Breast epithelium (tissue), 4 donors: ENCODE results near the gene TNIP2. TPM values are rescaled to one million over a fixed set of nuclear protein-coding genes. Genes with fewer than 3 reads are reported as not detected.

Experiments
- DNase-seq, 2 donors: peaks; one replicate each; pipeline ENCODE4 v3.0.0-alpha.2; 2019; ENCODE audit warnings: low spot score in 2 of 2
- H3K27ac ChIP-seq, 2 donors: fragments of 200-600 bp; sonication (generic) in 1 of 2; one replicate each; pipeline ENCODE4 v1.5.1; 2016 to 2019; ENCODE audit warnings: mild to moderate bottlenecking in 1 of 2
- H3K27me3 ChIP-seq, 2 donors: fragments of 200-600 bp; sonication (generic) in 1 of 2; one replicate each; pipeline versions ENCODE4 v1.5.1 to v1.6.0; 2017 to 2019; ENCODE audit warnings: control low read depth in 1 of 2, mild to moderate bottlenecking in 1 of 2
- H3K36me3 ChIP-seq: fragments of 200-600 bp; one replicate; pipeline ENCODE4 v1.5.1; 2019
- H3K4me1 ChIP-seq, 2 donors: fragments of 200-600 bp; sonication (generic); one replicate each; pipeline ENCODE4 v1.5.1; 2016 to 2019; ENCODE audit warnings: control low read depth in 1 of 2
- H3K4me3 ChIP-seq, 3 donors: fragments of 200-600 bp; sonication (generic); 1 replicate in 2 of 3; 2 replicates in 1 of 3; pipeline ENCODE4 v1.5.1; 2016 to 2019; ENCODE audit warnings: mild to moderate bottlenecking in 3 of 3, moderate library complexity in 2 of 3
- H3K9me3 ChIP-seq, 2 donors: fragments of 200-600 bp; sonication (generic) in 1 of 2; one replicate each; pipeline ENCODE4 v1.5.1; 2016 to 2019; ENCODE audit warnings: control low read depth in 1 of 2
- POLR2A ChIP-seq: fragments of 450-650 bp; IDR thresholded peaks from one replicate; pipeline ENCODE4 v1.6.1; 2016; ENCODE audit warnings: antibody characterized with exemption, mild to moderate bottlenecking, moderate library complexity
- POLR2AphosphoS5 ChIP-seq, 3 donors: sonication (generic); formaldehyde crosslinking; IDR thresholded peaks; one replicate each; pipeline ENCODE4 v1.6.1; 2017; ENCODE audit warnings: antibody characterized with exemption in 3 of 3
- intact Hi-C: fragments of 100-400 bp; cut with DNase I; formaldehyde crosslinking; loops from one replicate; pipeline ENCODE4 v1.15.1; 2023; ENCODE audit warnings: low total_unique reads
- total RNA-seq, 3 donors: library from RNA; depleted of rRNA; stranded (reverse); fragments of >200 nt; gene quantifications; one replicate each; pipeline ENCODE4 v1.1.0, GENCODE V29; 2016
- TF ChIP-seq, protein P1 (sequence below), 3 donors: fragments of 450-650 bp; IDR thresholded peaks; one replicate each; pipeline ENCODE4 v1.5.1; 2016 to 2017; ENCODE audit warnings: antibody characterized with exemption in 3 of 3, mild to moderate bottlenecking in 3 of 3, moderate library complexity in 3 of 3

Gene TNIP2
- total RNA-seq, 3 donors from 2014 or later: 46.4 to 73.4 (median 64.2) TPM

DNA sequence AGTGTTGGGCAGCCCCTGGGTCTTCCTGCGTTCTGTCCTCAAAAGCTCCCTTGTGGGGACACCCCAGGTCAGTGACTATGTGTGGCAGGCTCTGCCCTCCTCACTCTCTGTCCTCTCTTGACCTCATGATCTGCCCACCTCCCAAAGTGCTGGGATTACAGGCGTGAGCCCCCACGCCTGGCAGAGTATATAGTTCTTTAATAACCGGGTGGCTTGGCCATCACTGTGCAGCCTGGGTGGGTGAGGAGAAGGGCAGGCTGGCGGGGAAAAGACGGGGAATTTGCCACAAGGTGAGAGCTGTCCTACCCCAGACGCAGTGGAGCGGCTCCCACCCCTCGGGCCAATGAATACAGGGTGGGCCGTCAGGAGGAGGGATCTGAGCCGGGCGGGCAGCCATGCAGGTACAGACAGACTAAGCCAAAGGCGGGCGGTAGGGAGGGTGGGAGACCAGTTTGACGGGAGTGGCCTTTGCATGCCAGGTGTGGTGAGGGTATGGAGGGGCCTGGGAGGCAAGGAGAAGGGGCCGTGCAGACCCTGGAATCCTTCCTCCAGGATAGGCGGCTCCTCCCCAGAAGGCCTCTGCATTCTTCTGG is 39.3 kb upstream of the TNIP2 start:
- no peak for TF ChIP-seq POLR2AphosphoS5 (IDR thresholded peaks at IDR 0.05)
- TF ChIP-seq, protein P1, sequence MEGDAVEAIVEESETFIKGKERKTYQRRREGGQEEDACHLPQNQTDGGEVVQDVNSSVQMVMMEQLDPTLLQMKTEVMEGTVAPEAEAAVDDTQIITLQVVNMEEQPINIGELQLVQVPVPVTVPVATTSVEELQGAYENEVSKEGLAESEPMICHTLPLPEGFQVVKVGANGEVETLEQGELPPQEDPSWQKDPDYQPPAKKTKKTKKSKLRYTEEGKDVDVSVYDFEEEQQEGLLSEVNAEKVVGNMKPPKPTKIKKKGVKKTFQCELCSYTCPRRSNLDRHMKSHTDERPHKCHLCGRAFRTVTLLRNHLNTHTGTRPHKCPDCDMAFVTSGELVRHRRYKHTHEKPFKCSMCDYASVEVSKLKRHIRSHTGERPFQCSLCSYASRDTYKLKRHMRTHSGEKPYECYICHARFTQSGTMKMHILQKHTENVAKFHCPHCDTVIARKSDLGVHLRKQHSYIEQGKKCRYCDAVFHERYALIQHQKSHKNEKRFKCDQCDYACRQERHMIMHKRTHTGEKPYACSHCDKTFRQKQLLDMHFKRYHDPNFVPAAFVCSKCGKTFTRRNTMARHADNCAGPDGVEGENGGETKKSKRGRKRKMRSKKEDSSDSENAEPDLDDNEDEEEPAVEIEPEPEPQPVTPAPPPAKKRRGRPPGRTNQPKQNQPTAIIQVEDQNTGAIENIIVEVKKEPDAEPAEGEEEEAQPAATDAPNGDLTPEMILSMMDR (IDR thresholded peaks at IDR 0.05): no peak
- no peak for TF ChIP-seq POLR2A
- H3K9me3 ChIP-seq: no peaks in the 10 kb centered on the region
- H3K4me3 ChIP-seq: peak overlapping the region in 1 of 3 donors; percentile 88
- intact Hi-C loops: no loop called here
- peak overlapping the region; percentile 87 for H3K27ac ChIP-seq
- peak in 1 of 2 donors; percentile 49 for DNase-seq
- H3K4me1 ChIP-seq: peaks cover 27 to 50% of the 10 kb centered on the region in 2 donors
- H3K36me3 ChIP-seq: no peaks in the 10 kb centered on the region
- H3K27me3 ChIP-seq: no peaks in the 10 kb centered on the region

DNA sequence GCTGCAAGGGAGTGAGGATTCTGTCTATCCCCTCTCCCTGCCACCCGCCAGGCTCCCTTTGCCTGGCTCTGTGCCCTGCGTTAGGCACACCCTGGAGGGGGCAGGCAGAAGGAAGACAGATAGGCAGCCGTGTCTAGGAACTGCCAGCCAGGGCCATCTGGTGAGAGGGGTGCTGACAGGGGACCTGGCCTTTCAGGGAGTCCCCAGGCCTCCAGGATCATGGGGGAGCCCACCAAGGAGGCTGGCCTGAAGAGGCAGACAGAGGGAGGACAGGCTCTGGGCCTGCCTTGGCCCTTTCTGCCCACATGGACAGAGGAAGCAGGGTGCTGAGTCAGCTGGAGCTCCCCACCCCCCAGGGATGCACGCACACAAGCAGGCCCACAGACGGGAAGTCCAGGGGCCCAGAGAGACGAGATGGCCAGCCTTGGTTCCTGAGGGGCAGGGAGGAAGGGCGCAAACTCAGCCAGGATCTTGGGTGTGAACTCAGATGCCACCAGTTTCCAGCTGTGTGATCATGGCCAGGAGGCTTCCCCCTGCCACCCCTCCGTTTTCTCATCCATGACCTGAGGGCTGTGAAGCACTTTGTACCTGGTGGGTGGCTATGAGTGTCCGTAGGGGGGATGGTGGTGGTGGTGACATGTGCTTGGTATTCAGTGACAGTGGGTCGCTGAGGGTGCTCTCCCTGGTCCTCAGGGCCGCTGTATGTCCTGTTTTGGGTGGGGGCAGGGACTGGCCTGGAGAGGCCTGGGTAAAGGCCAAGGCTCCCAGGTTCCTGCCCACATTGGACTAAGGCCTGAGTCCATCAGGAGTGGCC is 38.6 kb upstream of the TNIP2 start:
- no peaks in the 10 kb centered on the region for H3K27me3 ChIP-seq
- H3K9me3 ChIP-seq: no peaks in the 10 kb centered on the region
- H3K4me3 ChIP-seq: peak overlapping the region; percentile 72 to 88 (median 79)
- intact Hi-C loops: no loop called here
- TF ChIP-seq POLR2A (no peak), POLR2AphosphoS5 (IDR thresholded peaks at IDR 0.05) (peak in 1 of 3 donors; percentile 18)
- H3K4me1 ChIP-seq: peaks cover 25 to 43% of the 10 kb centered on the region in 2 donors
- DNase-seq: peak in 1 of 2 donors; percentile 51
- no peaks in the 10 kb centered on the region for H3K36me3 ChIP-seq
- peak overlapping the region; percentile 87 for H3K27ac ChIP-seq

DNA sequence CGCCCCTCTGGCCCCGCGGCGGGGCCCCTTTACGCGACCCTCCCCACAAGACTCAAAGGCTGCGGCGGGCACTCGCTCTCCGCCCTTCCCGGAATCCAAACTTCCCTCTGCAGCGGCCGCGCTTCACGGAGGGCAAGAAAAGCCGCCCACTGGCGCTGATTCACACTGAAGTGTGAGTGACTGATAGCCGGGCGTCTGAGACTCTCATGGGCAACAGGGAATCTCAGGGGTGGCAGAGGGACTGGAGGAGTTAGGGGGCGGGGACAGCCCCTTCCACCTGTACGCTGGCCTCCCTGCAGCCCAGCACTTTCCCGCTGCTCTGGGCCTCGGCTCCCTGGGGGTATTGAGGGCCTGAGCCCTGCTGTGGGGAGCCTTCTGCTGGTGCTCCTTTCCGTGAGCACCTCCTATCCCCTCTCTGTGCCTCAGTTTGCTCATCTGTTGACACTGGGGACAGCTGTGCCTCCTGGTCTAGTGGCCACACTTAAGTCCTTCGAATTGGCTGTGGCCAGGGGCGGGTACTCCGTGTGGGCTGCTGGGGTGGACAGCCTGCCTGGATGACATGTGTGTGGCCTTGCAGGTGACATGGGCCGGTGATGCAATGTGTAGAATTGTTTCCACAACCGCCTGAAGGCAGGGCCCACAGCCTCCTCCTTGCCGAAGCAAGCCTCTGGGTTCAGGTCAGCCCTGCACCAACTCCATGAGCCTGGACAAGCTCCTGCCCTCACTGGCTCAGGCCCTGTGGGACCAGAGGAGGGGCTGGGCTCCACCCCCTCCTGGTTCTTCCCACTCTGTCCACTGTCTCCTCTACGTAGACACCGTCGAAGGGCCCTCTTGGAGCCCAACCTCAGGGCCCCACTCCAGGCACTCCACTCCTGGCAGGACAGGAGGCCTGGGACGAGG is 37.7 kb upstream of the TNIP2 start:
- intact Hi-C loops: no loop called here
- Histone ChIP-seq H3K27ac (peak overlapping the region; percentile 87), H3K4me1 (peaks cover 18 to 37% of the 10 kb centered on the region in 2 donors)

DNA sequence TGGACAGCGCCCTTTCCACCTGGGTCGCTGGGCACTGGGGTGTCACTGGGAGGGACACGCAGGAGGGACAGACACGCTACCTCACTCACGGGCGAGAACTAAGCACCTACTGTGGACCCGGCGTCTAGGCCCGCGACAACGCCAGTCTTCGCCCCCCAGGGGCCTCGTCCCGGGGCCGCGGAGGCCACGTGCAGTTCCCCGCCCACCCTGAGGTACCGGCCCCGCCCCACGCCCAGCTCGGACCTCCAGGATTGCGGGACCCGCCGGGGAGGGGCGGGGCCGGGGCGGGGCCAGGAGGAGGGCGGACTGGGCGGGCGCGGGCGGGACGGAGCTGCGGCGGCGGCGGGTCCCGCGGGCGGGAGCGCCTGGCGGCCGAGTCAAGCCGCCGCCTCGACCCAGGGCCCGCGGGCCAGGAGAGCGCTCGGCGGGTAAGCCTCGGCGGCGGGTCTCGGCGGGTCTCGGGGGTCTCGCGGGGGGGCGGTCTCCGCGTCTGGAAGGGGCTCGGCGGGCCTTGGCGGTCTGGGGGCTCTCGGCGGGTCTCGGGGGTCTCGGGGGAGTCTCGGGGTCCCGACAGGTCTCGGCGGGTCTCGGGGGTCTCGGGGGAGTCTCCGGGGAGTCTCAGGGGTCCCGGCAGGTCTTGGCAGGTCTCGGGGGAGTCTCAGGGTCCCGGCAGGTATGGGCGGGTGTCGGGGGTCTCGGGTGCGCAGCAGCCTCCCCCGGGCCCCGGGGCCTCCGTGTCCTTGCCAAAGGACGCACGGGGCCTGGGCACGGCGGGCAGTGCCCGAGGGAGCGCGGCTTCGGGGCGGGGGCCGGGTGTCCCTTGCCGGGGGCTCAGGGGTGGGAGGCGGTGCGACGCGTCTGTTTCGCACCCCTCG is 36.8 kb upstream of the TNIP2 start, which contains the start of gene SH3BP2:
TSS of gene SH3BP2 (plus strand) at position 375 of the 875 bp plus-strand sequence. CDS start 27,533 bp downstream, outside the sequence.
- TF ChIP-seq POLR2AphosphoS5 (IDR thresholded peaks at IDR 0.05): no peak
- no peak for TF ChIP-seq POLR2A
- TF ChIP-seq, protein P1 (IDR thresholded peaks at IDR 0.05): no peak
- H3K27me3 ChIP-seq: no peaks in the 10 kb centered on the region
- no peaks in the 10 kb centered on the region for H3K9me3 ChIP-seq
- H3K27ac ChIP-seq: peak within 1 kb of the TSS; percentile 87
- peaks cover 11 to 28% of the 10 kb centered on the region in 2 donors for H3K4me1 ChIP-seq
- no peaks in the 10 kb centered on the region for H3K36me3 ChIP-seq
- peak; percentile 47 to 59 for DNase-seq
- intact Hi-C loops: no loop called here
- H3K4me3 ChIP-seq: peak within 1 kb of the TSS; percentile 72 to 88 (median 79)

More for the DNA sequence above, 37.7 kb upstream of the TNIP2 start:
- Histone ChIP-seq H3K9me3 (no peaks in the 10 kb centered on the region), H3K4me3 (peak overlapping the region; percentile 72 to 88 (median 79)), H3K27me3 (no peaks in the 10 kb centered on the region), H3K36me3 (no peaks in the 10 kb centered on the region)
- TF ChIP-seq, protein P1 (IDR thresholded peaks at IDR 0.05): peak in 1 of 3 donors; percentile 14
- no peak for TF ChIP-seq POLR2AphosphoS5 (IDR thresholded peaks at IDR 0.05)
- peak; percentile 57 to 59 for DNase-seq
